Measurements from ENCODE around the gene EIF4G3. TPM values are rescaled to one million over a fixed set of nuclear protein-coding genes. Genes with fewer than 3 reads are reported as not detected.
"Not testable (repeated sequence)": the region's sequence is repeated elsewhere in the genome, so short reads cannot be mapped to it uniquely, and the experiment has no call there.

EIF4G3 gene
- total RNA-seq, 1 donor from 2014 or later: 36.5 TPM

DNA sequence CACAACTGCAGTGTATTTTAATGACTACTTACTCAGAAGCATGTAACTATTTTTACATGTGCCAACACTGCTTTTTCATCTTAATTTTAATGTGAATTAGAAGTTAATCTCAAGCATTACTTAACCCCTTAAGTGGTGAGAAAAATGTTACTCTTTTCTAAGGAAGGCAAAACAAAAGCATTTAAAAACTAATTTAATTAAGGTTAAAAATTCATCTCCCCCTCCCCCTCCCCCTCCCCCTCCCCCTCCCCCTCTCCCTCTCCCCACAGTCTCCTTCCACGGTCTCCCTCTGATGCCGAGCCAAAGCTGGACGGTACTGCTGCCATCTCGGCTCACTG, 362.2 kb downstream of the EIF4G3 start:
- DNase-seq: no peak

DNA sequence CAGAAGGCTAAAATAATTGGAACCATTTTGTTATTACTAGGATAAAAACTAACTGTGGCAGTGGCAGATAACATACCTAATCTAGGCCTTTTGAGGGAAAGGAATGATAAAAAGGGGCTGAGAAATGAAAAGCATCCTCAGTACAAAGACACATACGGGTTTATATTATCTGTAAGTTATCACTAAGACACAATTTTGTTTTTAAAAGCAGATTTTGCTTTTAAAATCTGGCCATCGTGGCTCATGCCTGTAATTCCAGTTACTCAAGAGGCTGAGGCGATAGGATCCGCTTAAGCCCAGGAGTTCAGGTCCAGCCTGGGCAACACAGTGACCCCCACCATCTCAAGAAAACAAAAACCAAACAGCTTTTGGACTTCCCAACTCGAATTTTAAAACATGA, 364.8 kb downstream of the EIF4G3 start:
- DNase-seq: no peak

DNA sequence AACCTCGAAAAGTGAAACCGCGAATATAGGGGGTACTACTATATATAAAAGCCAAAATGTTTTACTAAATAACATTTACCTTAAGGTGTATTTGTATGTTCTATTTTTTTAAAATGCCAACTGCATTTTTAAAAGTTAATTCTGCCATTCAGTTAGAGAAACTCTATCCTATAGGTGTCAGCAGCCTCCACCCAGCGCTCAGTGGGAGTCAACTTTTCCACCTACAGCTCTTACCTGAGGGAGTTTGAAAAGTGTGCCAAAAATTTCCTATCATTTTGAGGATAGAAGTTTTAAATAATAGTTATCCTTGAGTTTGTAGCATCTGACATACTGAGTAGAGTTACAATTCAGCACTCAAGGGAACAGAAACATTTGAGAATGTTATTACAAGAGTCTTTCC, 383.5 kb downstream of the EIF4G3 start:
- no peak for DNase-seq

DNA sequence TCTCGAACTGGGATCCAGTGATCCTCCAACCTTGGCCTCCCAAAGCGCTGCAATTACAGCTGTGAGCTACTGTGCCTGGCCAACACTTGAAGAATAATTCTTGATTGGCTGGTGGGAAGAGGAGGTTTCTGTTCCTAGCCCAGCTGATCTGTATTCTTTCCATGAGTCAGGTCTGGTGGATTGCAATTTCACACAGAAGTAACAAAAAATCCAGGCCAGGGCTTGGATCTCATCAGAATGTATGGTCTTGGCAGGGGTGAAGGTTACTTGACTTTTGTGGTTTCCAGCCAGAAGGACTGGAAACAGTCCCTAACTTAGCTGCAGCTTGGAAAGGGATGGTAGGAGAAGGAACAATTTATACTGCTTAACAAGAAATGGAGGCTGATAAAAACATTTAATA, 384.5 kb downstream of the EIF4G3 start:
- peak; percentile 53 for DNase-seq

DNA sequence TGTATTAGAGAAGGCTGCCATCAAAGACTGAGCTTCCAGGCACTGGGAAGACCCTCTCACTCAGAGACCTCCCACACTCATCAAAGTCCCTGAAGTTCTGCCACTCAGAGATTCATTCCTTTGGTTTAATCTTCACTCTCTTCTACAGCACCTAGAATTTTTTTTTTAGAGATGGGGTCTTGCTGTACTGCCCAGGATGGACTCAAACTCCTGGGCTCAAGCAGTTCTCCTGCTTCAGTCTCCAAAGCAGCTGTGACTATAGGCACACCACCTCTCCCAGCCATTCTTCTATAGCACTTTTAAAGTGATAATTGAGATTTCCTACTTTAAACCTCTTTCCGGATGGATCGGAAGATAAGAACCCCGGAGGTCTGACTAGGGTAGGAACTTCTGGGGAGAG, 385.9 kb downstream of the EIF4G3 start:
- DNase-seq: no peak

DNA sequence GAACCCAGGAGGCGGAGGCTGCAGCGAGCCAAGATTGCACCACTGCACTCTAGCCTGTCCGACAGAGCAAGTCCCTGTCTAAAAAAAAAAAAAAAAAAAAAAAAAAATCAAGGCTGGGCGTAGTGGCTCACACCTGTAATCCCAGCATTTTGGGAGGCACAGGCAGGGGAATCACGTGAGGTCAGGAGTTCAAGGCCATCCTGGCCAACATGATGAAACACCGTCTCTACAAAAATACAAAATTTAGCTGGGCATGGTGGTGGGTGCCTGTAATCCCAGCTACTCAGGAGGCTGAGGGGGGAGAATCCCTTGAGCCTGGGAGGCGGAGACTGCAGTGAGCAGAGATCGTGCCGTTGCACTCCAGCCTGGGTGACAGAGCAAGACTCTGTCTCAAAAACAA, 387.1 kb downstream of the EIF4G3 start:
- DNase-seq: not testable (repeated sequence)

DNA sequence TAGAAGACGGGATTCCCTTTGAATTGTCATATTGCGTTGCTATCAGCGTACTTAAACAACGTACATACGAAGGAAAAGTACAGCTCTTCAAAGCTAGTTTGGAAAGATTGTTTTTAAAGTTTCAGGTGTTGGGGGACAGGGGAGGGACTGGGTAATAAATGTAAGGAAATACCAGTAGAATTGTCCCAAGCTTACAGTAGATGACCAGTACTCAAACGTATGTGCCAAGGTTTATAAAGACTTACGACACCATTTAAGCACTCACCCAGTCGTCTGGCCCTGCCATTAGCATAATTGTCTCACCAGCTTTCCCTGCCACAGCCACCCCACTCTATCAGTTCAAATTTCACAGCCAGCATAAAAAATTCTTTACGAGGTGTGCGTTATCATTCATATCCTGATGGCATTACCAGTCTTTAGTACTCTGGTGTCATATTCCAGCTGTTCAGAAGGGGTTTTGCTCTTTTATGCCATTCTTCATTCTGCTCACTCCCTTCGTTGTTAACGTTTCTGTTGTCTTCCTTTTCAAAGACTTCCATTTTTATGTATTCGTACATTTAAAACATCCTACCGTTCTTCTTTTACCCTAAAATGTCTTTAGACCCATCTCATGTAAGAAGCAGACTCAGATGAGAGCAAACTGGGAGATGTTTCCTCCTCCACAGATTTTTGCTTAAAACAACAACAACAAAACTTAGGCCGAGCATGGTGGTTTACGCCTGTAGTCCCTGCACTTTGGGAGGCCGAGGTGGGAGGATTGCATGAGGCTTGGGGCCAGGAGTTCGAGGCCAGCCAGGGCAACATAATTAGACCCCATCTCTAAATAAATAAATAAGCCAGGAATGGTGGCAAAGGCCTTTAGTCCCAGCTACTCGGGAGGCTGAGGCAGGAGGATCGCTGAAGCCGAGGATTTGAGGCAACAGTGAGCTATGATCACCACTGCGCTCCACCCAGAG, 388.6 kb downstream of the EIF4G3 start:
- DNase-seq: no peak

DNA sequence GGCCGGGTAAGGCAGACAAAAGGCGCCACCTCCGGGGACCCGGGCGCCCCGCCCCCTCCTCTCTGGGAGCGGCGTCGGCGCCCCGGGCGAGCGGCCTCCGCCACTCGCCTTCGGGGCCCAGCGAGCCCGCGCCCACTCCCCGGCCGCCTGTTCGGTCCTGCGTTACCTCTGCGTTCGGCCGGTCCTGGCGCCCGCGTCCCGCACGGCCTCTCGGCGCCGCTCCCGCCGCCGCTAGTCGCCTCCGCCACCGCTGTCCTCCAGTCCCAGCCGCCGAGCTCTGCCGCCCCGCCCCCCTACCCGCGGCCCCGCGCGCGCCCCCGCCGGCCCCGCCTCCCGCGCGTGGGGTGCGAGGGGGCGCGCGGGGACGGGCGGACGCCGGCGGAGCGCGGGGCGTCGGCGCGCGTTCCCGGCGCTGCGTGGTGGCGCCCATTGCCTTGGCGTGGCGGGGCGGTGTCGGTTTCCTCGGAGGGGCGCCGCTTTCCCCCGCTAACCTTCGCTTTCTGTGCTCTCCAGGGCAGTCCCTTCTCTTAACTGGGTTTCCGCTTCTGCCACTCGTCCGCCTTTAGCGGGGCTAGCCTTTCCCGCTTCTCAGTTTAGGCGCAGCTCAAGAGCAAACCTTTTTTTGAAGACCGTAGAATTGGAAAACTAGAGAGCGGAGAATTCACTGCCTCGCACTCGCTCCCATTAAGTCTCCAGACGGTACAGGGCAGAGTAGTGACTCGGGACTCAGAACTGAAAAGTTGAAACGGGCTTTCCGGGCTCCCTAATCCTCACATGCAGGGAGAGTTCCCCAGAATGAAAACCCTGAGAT, 389.5 kb downstream of the EIF4G3 start, which contains the start of gene HP1BP3:
TSS of gene HP1BP3 (minus strand) at position 279 of the 811 bp plus-strand sequence. CDS start 6,867 bp downstream, outside the sequence.
- DNase-seq: peak; percentile 88

DNA sequence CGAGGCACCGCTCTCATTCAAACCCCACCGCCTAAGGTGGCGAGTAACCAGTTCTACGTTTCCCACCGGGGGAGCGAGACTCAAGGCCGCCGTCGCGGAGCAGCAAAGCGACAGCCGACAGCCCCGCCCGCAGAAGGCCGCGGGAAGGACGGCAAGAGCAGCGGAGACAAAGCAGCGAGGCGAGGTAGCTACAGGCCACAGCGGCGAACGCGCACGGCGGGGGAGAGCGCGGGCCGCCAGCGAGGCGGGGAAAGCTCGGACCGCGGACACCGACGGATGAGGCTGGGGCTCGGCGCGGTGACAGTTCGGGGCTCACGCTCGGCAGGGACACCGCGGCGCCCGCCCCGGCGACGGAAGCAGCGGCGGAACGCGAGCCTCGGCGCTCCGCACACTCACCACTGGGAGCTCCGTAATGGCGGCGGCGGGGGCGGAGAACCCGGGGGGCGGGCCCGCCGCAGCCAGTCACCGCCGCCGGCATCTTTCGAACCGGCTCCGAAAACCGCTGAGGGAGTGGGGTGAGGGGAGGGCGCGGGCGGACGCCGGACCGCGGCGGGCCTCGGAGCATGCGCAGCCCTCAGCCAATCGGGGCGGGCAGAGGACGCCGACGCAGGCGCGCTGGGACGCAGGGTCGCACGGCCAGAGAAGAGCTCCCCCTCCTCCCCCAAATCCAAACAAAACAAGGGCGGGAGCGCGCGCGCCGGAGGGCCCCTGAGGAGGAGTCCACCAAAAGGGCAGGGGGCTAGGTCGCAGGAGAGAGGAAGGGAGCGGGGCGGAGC, 390.3 kb downstream of the EIF4G3 start:
- peak; percentile 98 for DNase-seq

DNA sequence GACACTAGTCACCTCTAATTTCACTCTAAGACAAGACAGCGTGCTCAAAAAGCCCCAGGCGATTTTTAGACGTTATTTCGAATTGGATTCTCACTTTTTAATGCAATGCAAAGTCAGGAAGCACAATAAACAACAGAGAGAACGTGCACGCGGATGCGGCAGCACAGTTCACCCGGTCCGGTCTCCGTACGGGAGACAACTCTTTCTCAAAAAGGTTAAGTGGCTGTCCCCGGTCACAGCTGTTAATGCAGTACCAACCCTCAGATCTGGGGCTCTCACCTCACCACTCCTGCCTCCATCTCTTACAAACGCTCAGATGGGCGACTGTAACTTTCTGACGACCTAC, 390.8 kb downstream of the EIF4G3 start:
- DNase-seq: no peak

DNA sequence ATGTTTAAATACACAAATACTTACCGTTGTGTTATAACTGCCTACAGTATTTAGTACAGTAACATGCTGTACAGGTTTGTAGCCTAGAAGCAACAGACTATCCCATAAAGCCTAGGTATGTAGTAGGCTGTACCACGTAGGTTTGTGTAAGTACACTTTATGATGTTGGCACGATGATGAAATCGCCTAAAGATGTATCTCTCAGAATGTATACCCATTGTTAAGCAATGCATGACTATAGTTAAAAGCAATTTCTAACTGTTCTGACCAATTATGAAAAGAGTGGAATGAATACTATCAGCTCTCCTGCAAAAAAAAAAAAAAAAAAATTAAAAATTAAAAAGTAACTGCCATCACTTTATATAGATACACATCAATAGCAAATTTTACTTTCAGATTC, 401.0 kb downstream of the EIF4G3 start:
- no peak for DNase-seq

DNA sequence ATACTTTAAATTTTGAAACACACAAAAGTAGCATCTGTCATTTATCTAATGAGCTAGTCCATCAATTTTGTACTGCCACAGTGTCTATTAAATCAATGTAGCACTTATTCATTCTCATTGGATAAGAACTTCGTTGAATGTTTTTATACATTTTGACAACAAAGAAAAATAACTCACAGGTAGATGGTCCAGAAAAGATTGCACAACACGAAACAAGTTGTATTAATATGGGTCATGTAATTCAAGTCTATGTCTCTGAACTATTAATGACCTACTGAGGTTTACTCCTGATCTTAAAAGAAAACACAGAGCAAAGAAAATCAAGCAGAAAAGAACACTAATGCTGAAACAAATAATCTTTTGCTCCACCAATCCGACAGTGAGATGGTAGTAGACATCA, 404.9 kb downstream of the EIF4G3 start:
- DNase-seq: no peak

DNA sequence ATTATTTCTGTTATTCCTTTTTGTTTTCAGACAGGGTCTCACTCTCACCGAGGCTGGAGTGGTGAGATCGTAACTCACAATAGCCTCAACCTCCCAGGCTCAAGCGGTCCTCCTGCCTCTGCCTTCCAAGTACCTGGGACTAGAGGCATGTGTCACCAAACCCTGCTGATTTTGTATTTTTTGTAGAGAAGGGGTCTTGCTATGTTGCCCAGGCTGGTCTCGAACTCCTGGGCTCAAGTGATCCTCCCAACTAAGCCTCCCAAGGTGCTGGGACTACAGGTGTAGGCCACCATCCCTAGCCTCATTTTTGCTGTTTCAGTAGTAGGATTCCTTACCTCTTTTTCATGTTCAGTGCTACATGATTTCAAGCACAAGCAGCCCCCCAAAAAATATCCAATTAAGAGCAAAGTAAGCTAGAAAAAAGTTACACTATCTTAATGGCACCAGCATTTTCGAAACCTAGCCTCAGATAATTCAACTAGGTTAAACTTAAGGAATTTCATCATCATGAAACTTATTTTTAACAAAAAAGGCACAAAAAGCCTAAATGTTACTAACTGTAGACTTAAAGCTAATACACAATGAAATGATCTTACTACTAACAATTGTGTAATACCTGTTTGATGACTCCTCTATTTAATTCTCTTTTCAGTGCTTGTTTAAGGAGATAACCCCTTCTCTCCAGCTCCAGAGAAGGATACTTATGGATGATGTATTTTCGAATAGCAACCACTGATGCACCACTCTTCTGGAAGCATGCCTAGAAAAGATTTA, 406.2 kb downstream of the EIF4G3 start:
- no peak for DNase-seq

DNA sequence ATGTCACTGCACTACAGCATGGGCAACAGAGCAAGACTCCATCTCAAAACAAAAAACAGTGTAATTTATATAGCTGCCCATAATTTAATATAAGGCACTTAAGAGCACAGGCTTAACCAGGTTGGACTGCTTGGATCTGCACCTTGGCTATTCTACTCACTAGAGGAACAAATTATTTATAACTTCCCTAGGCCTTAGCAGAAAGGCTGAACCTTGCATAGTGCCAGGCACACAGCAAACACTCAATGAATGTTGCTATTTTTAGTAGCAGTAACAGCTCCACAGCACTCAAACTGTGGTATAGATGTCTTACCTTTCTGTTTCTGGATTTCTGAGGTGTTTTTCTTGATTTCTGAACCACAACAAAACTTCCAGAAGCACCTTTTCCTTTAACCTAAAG, 409.4 kb downstream of the EIF4G3 start:
- DNase-seq: no peak

DNA sequence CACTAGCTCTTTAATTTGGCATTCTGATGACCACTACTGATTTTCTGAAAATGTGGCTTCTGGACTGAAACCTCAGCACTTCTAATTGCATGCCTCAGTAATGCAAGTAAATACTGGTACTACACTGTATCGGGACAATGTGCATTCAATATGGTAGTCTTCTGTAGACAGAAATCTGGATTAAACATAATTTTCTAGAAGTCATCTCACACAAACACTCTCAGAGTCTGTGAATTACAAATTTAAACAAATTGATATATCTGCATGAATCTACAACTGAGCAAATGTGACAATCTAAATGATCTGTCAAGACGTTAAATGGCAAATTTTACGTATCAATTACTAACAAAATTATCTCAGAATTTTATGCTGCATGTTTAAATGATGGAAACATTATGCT, 413.3 kb downstream of the EIF4G3 start:
- DNase-seq: no peak

DNA sequence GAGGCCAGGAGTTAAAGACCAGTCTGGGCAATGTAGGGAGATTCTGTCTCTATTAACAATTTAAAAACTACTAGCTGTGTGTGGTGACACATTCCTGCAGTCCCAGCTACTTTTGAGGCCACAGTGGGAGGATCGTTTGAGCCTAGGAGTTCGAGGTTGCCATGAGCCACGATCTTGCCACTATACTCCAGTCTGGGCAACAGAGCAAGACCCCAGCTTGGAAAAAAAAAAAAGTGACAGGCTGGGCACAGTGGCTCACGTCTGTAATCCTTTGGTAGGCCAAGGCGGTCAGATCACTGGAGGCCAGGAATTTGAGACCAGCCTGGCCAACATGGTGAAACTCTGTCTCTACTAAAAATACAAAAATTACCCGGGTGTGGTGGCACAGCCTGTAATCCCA, 416.4 kb downstream of the EIF4G3 start:
- no peak for DNase-seq

Small RNAs within 50 kb of the gene (small RNA-seq; reads per million reads assigned to genes)
- not detected for gene AL627311.1 (ENCODE audit: low replicate concordance)
- gene MIR1256 (ENCODE audit: low replicate concordance): 0.08 reads per million
- not detected for gene RNU7-200P (ENCODE audit: low replicate concordance)

Other genes starting within 250 kb of the EIF4G3 start
- 40.9 TPM for gene ECE1, start 113.6 kb upstream of the EIF4G3 start, total RNA-seq